ENCODE data around the gene SMOC1.

DNA sequence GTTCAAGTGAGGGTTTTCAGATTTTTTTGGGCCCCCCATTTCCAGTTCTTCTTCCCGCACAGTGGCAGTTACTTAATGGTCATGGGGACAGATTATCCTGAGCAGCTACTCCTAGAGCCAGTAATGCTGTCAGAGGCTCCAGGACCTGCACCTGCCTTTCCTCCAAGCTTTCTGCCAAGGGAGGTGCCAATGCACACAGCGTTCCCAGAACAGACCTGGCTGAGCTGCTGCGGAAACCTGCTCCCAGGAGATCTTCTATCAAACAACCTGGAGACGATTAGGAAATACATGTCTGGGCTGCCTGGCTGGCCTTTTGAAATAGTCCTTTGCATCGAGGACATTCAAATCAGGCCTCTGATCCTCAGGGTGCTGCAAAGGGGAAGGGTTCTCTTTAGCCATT is 188.6 kb downstream of the SMOC1 start:
- TF ChIP-seq, protein P1, sequence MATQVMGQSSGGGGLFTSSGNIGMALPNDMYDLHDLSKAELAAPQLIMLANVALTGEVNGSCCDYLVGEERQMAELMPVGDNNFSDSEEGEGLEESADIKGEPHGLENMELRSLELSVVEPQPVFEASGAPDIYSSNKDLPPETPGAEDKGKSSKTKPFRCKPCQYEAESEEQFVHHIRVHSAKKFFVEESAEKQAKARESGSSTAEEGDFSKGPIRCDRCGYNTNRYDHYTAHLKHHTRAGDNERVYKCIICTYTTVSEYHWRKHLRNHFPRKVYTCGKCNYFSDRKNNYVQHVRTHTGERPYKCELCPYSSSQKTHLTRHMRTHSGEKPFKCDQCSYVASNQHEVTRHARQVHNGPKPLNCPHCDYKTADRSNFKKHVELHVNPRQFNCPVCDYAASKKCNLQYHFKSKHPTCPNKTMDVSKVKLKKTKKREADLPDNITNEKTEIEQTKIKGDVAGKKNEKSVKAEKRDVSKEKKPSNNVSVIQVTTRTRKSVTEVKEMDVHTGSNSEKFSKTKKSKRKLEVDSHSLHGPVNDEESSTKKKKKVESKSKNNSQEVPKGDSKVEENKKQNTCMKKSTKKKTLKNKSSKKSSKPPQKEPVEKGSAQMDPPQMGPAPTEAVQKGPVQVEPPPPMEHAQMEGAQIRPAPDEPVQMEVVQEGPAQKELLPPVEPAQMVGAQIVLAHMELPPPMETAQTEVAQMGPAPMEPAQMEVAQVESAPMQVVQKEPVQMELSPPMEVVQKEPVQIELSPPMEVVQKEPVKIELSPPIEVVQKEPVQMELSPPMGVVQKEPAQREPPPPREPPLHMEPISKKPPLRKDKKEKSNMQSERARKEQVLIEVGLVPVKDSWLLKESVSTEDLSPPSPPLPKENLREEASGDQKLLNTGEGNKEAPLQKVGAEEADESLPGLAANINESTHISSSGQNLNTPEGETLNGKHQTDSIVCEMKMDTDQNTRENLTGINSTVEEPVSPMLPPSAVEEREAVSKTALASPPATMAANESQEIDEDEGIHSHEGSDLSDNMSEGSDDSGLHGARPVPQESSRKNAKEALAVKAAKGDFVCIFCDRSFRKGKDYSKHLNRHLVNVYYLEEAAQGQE (IDR thresholded peaks at IDR 0.05; ENCODE audit: insufficient read depth in 1 of 2, low read depth in 2 of 2, low read length in 1 of 2), result no peak
- TF ChIP-seq, protein P2, sequence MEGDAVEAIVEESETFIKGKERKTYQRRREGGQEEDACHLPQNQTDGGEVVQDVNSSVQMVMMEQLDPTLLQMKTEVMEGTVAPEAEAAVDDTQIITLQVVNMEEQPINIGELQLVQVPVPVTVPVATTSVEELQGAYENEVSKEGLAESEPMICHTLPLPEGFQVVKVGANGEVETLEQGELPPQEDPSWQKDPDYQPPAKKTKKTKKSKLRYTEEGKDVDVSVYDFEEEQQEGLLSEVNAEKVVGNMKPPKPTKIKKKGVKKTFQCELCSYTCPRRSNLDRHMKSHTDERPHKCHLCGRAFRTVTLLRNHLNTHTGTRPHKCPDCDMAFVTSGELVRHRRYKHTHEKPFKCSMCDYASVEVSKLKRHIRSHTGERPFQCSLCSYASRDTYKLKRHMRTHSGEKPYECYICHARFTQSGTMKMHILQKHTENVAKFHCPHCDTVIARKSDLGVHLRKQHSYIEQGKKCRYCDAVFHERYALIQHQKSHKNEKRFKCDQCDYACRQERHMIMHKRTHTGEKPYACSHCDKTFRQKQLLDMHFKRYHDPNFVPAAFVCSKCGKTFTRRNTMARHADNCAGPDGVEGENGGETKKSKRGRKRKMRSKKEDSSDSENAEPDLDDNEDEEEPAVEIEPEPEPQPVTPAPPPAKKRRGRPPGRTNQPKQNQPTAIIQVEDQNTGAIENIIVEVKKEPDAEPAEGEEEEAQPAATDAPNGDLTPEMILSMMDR (IDR thresholded peaks at IDR 0.05), result no peak
- TF ChIP-seq POLR2AphosphoS5 (IDR thresholded peaks at IDR 0.05; ENCODE audit: low read depth, low read length), result no peak

Data from Panc1 (cell line).